HL-60 (cell line): ENCODE results near the gene MTIF2.
"Not testable (repeated sequence)": the region's sequence is repeated elsewhere in the genome, so short reads cannot be mapped to it uniquely, and the experiment has no call there.

Source experiments
- POLR2AphosphoS5 ChIP-seq: IDR thresholded peaks from 2 replicates; pipeline ENCODE4 v1.6.1; 2012; ENCODE audit warnings: low read depth
- TF ChIP-seq, protein P1 (sequence below): IDR thresholded peaks from one replicate; pipeline ENCODE4 v1.5.1; 2011; ENCODE audit warnings: low read length, control low read depth, inconsistent platforms; ENCODE audit not compliant: insufficient read depth

DNA sequence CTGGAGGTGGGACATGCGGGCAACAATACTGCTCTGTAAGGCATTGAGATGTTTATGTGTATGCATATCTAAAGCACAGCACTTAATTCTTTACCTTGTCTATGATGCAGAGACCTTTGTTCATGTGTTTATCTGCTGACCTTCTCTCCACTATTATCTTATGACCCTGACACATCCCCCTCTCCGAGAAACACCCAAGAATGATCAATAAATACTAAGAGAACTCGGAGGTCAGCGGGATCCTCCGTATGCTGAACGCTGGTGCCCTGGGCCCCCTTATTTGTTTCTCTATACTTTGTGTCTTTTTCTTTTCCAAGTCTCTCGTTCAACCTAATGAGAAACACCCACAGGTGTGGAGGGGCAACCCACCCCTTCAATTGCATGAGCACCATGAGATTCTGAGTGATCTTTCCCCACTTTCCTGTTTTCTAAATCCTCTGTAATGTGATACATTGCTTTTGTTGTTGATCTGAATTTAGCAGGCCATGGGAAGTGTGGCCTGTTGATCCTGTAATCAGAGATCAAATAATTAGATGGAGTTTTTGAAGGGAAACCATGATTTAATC is 10.9 kb upstream of the MTIF2 start:
- TF ChIP-seq, protein P1, sequence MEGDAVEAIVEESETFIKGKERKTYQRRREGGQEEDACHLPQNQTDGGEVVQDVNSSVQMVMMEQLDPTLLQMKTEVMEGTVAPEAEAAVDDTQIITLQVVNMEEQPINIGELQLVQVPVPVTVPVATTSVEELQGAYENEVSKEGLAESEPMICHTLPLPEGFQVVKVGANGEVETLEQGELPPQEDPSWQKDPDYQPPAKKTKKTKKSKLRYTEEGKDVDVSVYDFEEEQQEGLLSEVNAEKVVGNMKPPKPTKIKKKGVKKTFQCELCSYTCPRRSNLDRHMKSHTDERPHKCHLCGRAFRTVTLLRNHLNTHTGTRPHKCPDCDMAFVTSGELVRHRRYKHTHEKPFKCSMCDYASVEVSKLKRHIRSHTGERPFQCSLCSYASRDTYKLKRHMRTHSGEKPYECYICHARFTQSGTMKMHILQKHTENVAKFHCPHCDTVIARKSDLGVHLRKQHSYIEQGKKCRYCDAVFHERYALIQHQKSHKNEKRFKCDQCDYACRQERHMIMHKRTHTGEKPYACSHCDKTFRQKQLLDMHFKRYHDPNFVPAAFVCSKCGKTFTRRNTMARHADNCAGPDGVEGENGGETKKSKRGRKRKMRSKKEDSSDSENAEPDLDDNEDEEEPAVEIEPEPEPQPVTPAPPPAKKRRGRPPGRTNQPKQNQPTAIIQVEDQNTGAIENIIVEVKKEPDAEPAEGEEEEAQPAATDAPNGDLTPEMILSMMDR: not testable (repeated sequence)
- TF ChIP-seq POLR2AphosphoS5: not testable (repeated sequence)
